ENCODE data around the gene ICE2. TPM values are rescaled to one million over a fixed set of nuclear protein-coding genes. Genes with fewer than 3 reads are reported as not detected.

The ICE2 gene
- total and polyA plus RNA-seq, 7 experiments from 2014 or later, result 44.8 to 70.9 (median 54.7) TPM

- H3K36me3 Mint-ChIP-seq, result peaks cover 0 to 23% (median 8%) of the 10 kb centered on the region in 5 donors
- ATAC-seq (no peak), DNase-seq (no peak)
- Histone ChIP-seq H3K27me3 (ENCODE audit: control insufficient read depth in 2 of 2, insufficient read depth in 2 of 2, low read length in 2 of 2) (no peaks in the 10 kb centered on the region), H3K27ac (ENCODE audit: low read depth, low read length) (no peak overlapping the region), H3K9me3 (ENCODE audit: control insufficient read depth in 2 of 3, low read length in 3 of 3) (no peaks in the 10 kb centered on the region), H3K4me3 (ENCODE audit: low read length) (no peak overlapping the region), H3K4me1 (ENCODE audit: control insufficient read depth in 2 of 2, insufficient read depth in 2 of 2, low read length in 2 of 2) (no peaks in the 10 kb centered on the region), H3K36me3 (ENCODE audit: control insufficient read depth in 2 of 3, insufficient read depth in 3 of 3, low read length in 3 of 3) (peaks cover 0 to 5% (median 0%) of the 10 kb centered on the region in 3 experiments)
- intact Hi-C loops (cut with micrococcal nuclease), result no loop called here
- POLR2A ChIA-PET, result no interaction called here
- CTCF ChIA-PET, result no interaction called here
- H3K9me3 Mint-ChIP-seq, result no peaks in the 10 kb centered on the region
- peak overlapping the region in 2 of 9 donors; percentile 35 to 37 for H3K27ac Mint-ChIP-seq
- no peaks in the 10 kb centered on the region for H3K27me3 Mint-ChIP-seq
- peaks cover 0 to 12% (median 2%) of the 10 kb centered on the region in 7 donors for H3K4me1 Mint-ChIP-seq
- no peak overlapping the region for H3K4me3 Mint-ChIP-seq
Measured at GRCh38 chr15:60420203-60420716, 58.7 kb downstream of the ICE2 start.

GRCh38 chr15:60419753-60420152, 59.2 kb downstream of the ICE2 start:
- ChIA-PET CTCF (interaction anchor here (0.5 kb wide), 1 partner anchor 58 kb away, joined by 4 read pairs; no protein-coding TSS in a partner anchor), POLR2A (no interaction called here)
- H3K27ac ChIP-seq (ENCODE audit: low read depth, low read length), result no peak overlapping the region
- no peaks in the 10 kb centered on the region for H3K27me3 ChIP-seq (ENCODE audit: control insufficient read depth in 2 of 2, insufficient read depth in 2 of 2, low read length in 2 of 2)
- Mint-ChIP-seq H3K4me1 (peaks cover 0 to 12% (median 0%) of the 10 kb centered on the region in 7 donors), H3K4me3 (no peak overlapping the region), H3K36me3 (peaks cover 0 to 23% (median 8%) of the 10 kb centered on the region in 5 donors), H3K27ac (peak overlapping the region in 1 of 9 donors; percentile 14), H3K27me3 (no peaks in the 10 kb centered on the region), H3K9me3 (no peaks in the 10 kb centered on the region)
- intact Hi-C loops (cut with micrococcal nuclease), result no loop called here
- H3K9me3 ChIP-seq (ENCODE audit: control insufficient read depth in 2 of 3, low read length in 3 of 3), result no peaks in the 10 kb centered on the region
- DNase-seq, result no peak
- peaks cover 0 to 5% (median 0%) of the 10 kb centered on the region in 3 experiments for H3K36me3 ChIP-seq (ENCODE audit: control insufficient read depth in 2 of 3, insufficient read depth in 3 of 3, low read length in 3 of 3)
- H3K4me3 ChIP-seq (ENCODE audit: low read length), result no peak overlapping the region
- no peaks in the 10 kb centered on the region for H3K4me1 ChIP-seq (ENCODE audit: control insufficient read depth in 2 of 2, insufficient read depth in 2 of 2, low read length in 2 of 2)
- no peak for ATAC-seq

GRCh38 chr15:60418096-60418495, 60.8 kb downstream of the ICE2 start:
- no peak for ATAC-seq

GRCh38 chr15:60417112-60417511, 61.8 kb downstream of the ICE2 start:
- intact Hi-C loops (cut with micrococcal nuclease), result no loop called here
- H3K27me3 Mint-ChIP-seq, result no peaks in the 10 kb centered on the region
- CTCF ChIA-PET, result no interaction called here

More at GRCh38 chr15:60418096-60418495, 60.8 kb downstream of the ICE2 start:
- Mint-ChIP-seq H3K27me3 (no peaks in the 10 kb centered on the region), H3K9me3 (no peaks in the 10 kb centered on the region), H3K27ac (peak overlapping the region in 1 of 9 donors; percentile 1), H3K4me1 (peaks cover 0 to 5% (median 0%) of the 10 kb centered on the region in 7 donors), H3K4me3 (no peak overlapping the region), H3K36me3 (peaks cover 0 to 13% (median 6%) of the 10 kb centered on the region in 5 donors)
- H3K36me3 ChIP-seq (ENCODE audit: control insufficient read depth in 2 of 3, insufficient read depth in 3 of 3, low read length in 3 of 3), result no peaks in the 10 kb centered on the region
- H3K27me3 ChIP-seq (ENCODE audit: control insufficient read depth in 2 of 2, insufficient read depth in 2 of 2, low read length in 2 of 2), result no peaks in the 10 kb centered on the region
- ChIA-PET POLR2A (interaction anchor here (1.2 kb wide), 1 partner anchor 20 kb away, joined by 3 read pairs; no protein-coding TSS in a partner anchor), CTCF (no interaction called here)
- H3K9me3 ChIP-seq (ENCODE audit: control insufficient read depth in 2 of 3, low read length in 3 of 3), result no peaks in the 10 kb centered on the region
- no peaks in the 10 kb centered on the region for H3K4me1 ChIP-seq (ENCODE audit: control insufficient read depth in 2 of 2, insufficient read depth in 2 of 2, low read length in 2 of 2)
- no peak for DNase-seq
- no peak overlapping the region for H3K27ac ChIP-seq (ENCODE audit: low read depth, low read length)
- intact Hi-C loops (cut with micrococcal nuclease), result no loop called here
- no peak overlapping the region for H3K4me3 ChIP-seq (ENCODE audit: low read length)

GRCh38 chr15:60416484-60416883, 62.5 kb downstream of the ICE2 start:
- H3K4me1 Mint-ChIP-seq, result peaks cover 0 to 5% (median 0%) of the 10 kb centered on the region in 7 donors
- CTCF ChIA-PET, result no interaction called here
- Histone ChIP-seq H3K27me3 (ENCODE audit: control insufficient read depth in 2 of 2, insufficient read depth in 2 of 2, low read length in 2 of 2) (no peaks in the 10 kb centered on the region), H3K4me1 (ENCODE audit: control insufficient read depth in 2 of 2, insufficient read depth in 2 of 2, low read length in 2 of 2) (no peaks in the 10 kb centered on the region), H3K36me3 (ENCODE audit: control insufficient read depth in 2 of 3, insufficient read depth in 3 of 3, low read length in 3 of 3) (no peaks in the 10 kb centered on the region), H3K27ac (ENCODE audit: low read depth, low read length) (no peak overlapping the region), H3K4me3 (ENCODE audit: low read length) (no peak overlapping the region), H3K9me3 (ENCODE audit: control insufficient read depth in 2 of 3, low read length in 3 of 3) (no peaks in the 10 kb centered on the region)
- intact Hi-C loops (cut with micrococcal nuclease), result no loop called here
- no peaks in the 10 kb centered on the region for H3K27me3 Mint-ChIP-seq
- H3K9me3 Mint-ChIP-seq, result no peaks in the 10 kb centered on the region
- ATAC-seq (no peak), DNase-seq (no peak)
- no peak overlapping the region for H3K4me3 Mint-ChIP-seq
- peaks cover 0 to 10% (median 6%) of the 10 kb centered on the region in 5 donors for H3K36me3 Mint-ChIP-seq
- H3K27ac Mint-ChIP-seq, result no peak overlapping the region
- POLR2A ChIA-PET, result interaction anchor here (0.6 to 0.7 kb wide), 2 partner anchors 8 to 15 kb away, joined by 3 to 5 read pairs; no protein-coding TSS in a partner anchor

More at GRCh38 chr15:60417112-60417511, 61.8 kb downstream of the ICE2 start:
- Histone ChIP-seq H3K9me3 (ENCODE audit: control insufficient read depth in 2 of 3, low read length in 3 of 3) (no peaks in the 10 kb centered on the region), H3K36me3 (ENCODE audit: control insufficient read depth in 2 of 3, insufficient read depth in 3 of 3, low read length in 3 of 3) (no peaks in the 10 kb centered on the region), H3K4me3 (ENCODE audit: low read length) (no peak overlapping the region), H3K27me3 (ENCODE audit: control insufficient read depth in 2 of 2, insufficient read depth in 2 of 2, low read length in 2 of 2) (no peaks in the 10 kb centered on the region), H3K27ac (ENCODE audit: low read depth, low read length) (no peak overlapping the region), H3K4me1 (ENCODE audit: control insufficient read depth in 2 of 2, insufficient read depth in 2 of 2, low read length in 2 of 2) (no peaks in the 10 kb centered on the region)
- POLR2A ChIA-PET, result no interaction called here
- Mint-ChIP-seq H3K4me1 (peaks cover 0 to 5% (median 0%) of the 10 kb centered on the region in 7 donors), H3K27ac (peak overlapping the region in 1 of 9 donors; percentile 4), H3K4me3 (no peak overlapping the region), H3K36me3 (peaks cover 0 to 10% (median 6%) of the 10 kb centered on the region in 5 donors), H3K9me3 (no peaks in the 10 kb centered on the region)
- ATAC-seq (no peak), DNase-seq (no peak)

- no peaks in the 10 kb centered on the region for H3K27me3 Mint-ChIP-seq
- H3K4me1 Mint-ChIP-seq, result peaks cover 0 to 2% (median 0%) of the 10 kb centered on the region in 7 donors
- no peak for DNase-seq
- no peak overlapping the region for H3K4me3 Mint-ChIP-seq
- intact Hi-C loops (cut with micrococcal nuclease), result no loop called here
- POLR2A ChIA-PET, result no interaction called here
- H3K27ac Mint-ChIP-seq, result no peak overlapping the region
- Histone ChIP-seq H3K27ac (ENCODE audit: low read depth, low read length) (no peak overlapping the region), H3K27me3 (ENCODE audit: control insufficient read depth in 2 of 2, insufficient read depth in 2 of 2, low read length in 2 of 2) (no peaks in the 10 kb centered on the region), H3K4me3 (ENCODE audit: low read length) (no peak overlapping the region), H3K9me3 (ENCODE audit: control insufficient read depth in 2 of 3, low read length in 3 of 3) (no peaks in the 10 kb centered on the region), H3K4me1 (ENCODE audit: control insufficient read depth in 2 of 2, insufficient read depth in 2 of 2, low read length in 2 of 2) (peaks cover 0 to 3% of the 10 kb centered on the region in 2 donors), H3K36me3 (ENCODE audit: control insufficient read depth in 2 of 3, insufficient read depth in 3 of 3, low read length in 3 of 3) (no peaks in the 10 kb centered on the region)
- CTCF ChIA-PET, result no interaction called here
- H3K9me3 Mint-ChIP-seq, result no peaks in the 10 kb centered on the region
- no peak for ATAC-seq
- H3K36me3 Mint-ChIP-seq, result no peaks in the 10 kb centered on the region
Measured at GRCh38 chr15:60414016-60414682, 64.8 kb downstream of the ICE2 start.
